ENCODE results near the gene ABCA12. TPM values are rescaled to one million over a fixed set of nuclear protein-coding genes. Genes with fewer than 3 reads are reported as not detected.

The ABCA12 gene
- total and polyA plus RNA-seq, 2 donors (not counting 3 experiments of a cell fraction or from before 2014, with no cell fraction given), result not detected

- DNase-seq (ENCODE audit: low read depth, low spot score), result peak; percentile 15
- no peaks in the 10 kb centered on the region for H3K36me3 ChIP-seq (ENCODE audit: control insufficient read depth in 2 of 2, extremely low read depth in 1 of 2, insufficient read depth in 2 of 2, low read length in 2 of 2)
- dilution Hi-C loops (cut with MboI; ENCODE audit: extremely low pct_ligation_motif_present, low sequenced_read_pairs) (no loop called here), intact Hi-C loops (cut with micrococcal nuclease) (no loop called here)
- BruUV-seq (replicated peaks), result TSS peak; percentile 62
- no peaks in the 10 kb centered on the region for H3K4me1 ChIP-seq (ENCODE audit: control insufficient read depth, extremely low read depth, insufficient read depth, low read length)
- H3K4me3 ChIP-seq (replicated peaks in 1 of 3; ENCODE audit: insufficient read depth in 1 of 3, low read depth in 1 of 3, low read length in 3 of 3), result no peak overlapping the region
- ChIA-PET CTCF (no interaction called here), POLR2A (no interaction called here)
- H3K9ac ChIP-seq (replicated peaks; ENCODE audit: extremely low read depth, insufficient read depth, low read length), result no peak overlapping the region
- H3K9me3 ChIP-seq (replicated peaks; ENCODE audit: control insufficient read depth, insufficient read depth, low read length), result no peaks in the 10 kb centered on the region
- no peak for FAIRE-seq
- H3K27me3 ChIP-seq (ENCODE audit: control insufficient read depth in 2 of 2, insufficient read depth in 2 of 2, low read length in 2 of 2), result peaks cover 0 to 2% of the 10 kb centered on the region in 2 experiments
- no peaks in the 10 kb centered on the region for H3K9me1 ChIP-seq (replicated peaks; ENCODE audit: control insufficient read depth, extremely low read depth, insufficient read depth, low read length)
- no peaks in the 10 kb centered on the region for H3K79me2 ChIP-seq (ENCODE audit: control insufficient read depth, insufficient read depth, low read length)
- no peak overlapping the region for H3K4me2 ChIP-seq (ENCODE audit: insufficient read depth, low read length)
- no peak overlapping the region for H2AFZ ChIP-seq (ENCODE audit: low read depth, low read length)
- TF ChIP-seq POLR2A (IDR thresholded peaks at IDR 0.05; ENCODE audit: low read depth, low read length) (no peak), MYC (IDR thresholded peaks at IDR 0.05; ENCODE audit: low read depth, low read length) (no peak), FOS (IDR thresholded peaks at IDR 0.05; ENCODE audit: borderline replicate concordance, insufficient read depth, low read length) (peak; percentile 27), POLR2AphosphoS5 (IDR thresholded peaks at IDR 0.05; ENCODE audit: insufficient read depth, low read depth, low read length) (no peak)
- TF ChIP-seq, protein P1, sequence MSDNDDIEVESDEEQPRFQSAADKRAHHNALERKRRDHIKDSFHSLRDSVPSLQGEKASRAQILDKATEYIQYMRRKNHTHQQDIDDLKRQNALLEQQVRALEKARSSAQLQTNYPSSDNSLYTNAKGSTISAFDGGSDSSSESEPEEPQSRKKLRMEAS (IDR thresholded peaks at IDR 0.05; ENCODE audit: insufficient read depth, insufficient read length), result no peak
- H4K20me1 ChIP-seq (replicated peaks; ENCODE audit: control insufficient read depth, extremely low read depth, insufficient read depth, low read length), result no peaks in the 10 kb centered on the region
- no peak overlapping the region for H3K27ac ChIP-seq (ENCODE audit: insufficient read depth, low read depth, low read length)
Measured at GRCh38 chr2:215137741-215138340, 585 bp downstream of the ABCA12 start.

DNA sequence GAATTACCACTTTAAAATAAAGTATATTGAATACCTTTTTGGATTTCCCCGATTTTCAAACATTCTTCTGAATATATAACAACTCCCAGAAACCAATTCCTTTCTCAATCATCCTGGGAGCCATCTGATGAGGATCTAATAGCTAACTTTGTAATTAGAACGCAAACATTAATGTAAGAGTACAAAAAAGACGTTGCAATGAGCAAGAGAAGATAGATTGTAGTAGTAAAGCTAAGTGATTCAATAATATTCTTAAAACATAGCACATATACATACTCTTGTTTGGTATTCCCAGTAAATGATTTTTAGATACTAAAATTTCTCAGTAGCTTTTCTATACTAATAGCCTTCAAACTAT is 1.1 kb downstream of the ABCA12 start:
- TF ChIP-seq POLR2AphosphoS5 (IDR thresholded peaks at IDR 0.05; ENCODE audit: insufficient read depth, low read depth, low read length) (no peak), JUN (IDR thresholded peaks at IDR 0.05; ENCODE audit: borderline replicate concordance, insufficient read depth, insufficient read length, low read depth) (no peak), GATA2 (IDR thresholded peaks at IDR 0.05; ENCODE audit: insufficient read depth, insufficient read length, low read depth, low read length) (no peak), EZH2 (IDR thresholded peaks at IDR 0.05; ENCODE audit: borderline replicate concordance, low read depth, low read length, severe bottlenecking) (no peak), MYC (IDR thresholded peaks at IDR 0.05; ENCODE audit: low read depth, low read length) (no peak), FOS (IDR thresholded peaks at IDR 0.05; ENCODE audit: borderline replicate concordance, insufficient read depth, low read length) (no peak), POLR2A (IDR thresholded peaks at IDR 0.05; ENCODE audit: low read depth, low read length) (no peak)
- TF ChIP-seq, protein P1 (IDR thresholded peaks at IDR 0.05; ENCODE audit: insufficient read depth, insufficient read length), result no peak
- TF ChIP-seq, protein P2, sequence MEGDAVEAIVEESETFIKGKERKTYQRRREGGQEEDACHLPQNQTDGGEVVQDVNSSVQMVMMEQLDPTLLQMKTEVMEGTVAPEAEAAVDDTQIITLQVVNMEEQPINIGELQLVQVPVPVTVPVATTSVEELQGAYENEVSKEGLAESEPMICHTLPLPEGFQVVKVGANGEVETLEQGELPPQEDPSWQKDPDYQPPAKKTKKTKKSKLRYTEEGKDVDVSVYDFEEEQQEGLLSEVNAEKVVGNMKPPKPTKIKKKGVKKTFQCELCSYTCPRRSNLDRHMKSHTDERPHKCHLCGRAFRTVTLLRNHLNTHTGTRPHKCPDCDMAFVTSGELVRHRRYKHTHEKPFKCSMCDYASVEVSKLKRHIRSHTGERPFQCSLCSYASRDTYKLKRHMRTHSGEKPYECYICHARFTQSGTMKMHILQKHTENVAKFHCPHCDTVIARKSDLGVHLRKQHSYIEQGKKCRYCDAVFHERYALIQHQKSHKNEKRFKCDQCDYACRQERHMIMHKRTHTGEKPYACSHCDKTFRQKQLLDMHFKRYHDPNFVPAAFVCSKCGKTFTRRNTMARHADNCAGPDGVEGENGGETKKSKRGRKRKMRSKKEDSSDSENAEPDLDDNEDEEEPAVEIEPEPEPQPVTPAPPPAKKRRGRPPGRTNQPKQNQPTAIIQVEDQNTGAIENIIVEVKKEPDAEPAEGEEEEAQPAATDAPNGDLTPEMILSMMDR (IDR thresholded peaks at IDR 0.05; ENCODE audit: extremely low read depth in 1 of 2, insufficient read depth in 1 of 2, low read depth in 1 of 2, low read length in 2 of 2), result no peak
- H2AFZ ChIP-seq (ENCODE audit: low read depth, low read length), result no peak overlapping the region

More for the DNA sequence above, 1.1 kb downstream of the ABCA12 start:
- no peaks in the 10 kb centered on the region for H3K4me1 ChIP-seq (ENCODE audit: control insufficient read depth, extremely low read depth, insufficient read depth, low read length)
- no peaks in the 10 kb centered on the region for H4K20me1 ChIP-seq (replicated peaks; ENCODE audit: control insufficient read depth, extremely low read depth, insufficient read depth, low read length)
- no peak overlapping the region for H3K4me3 ChIP-seq (replicated peaks in 1 of 3; ENCODE audit: insufficient read depth in 1 of 3, low read depth in 1 of 3, low read length in 3 of 3)
- ChIA-PET POLR2A (no interaction called here), CTCF (no interaction called here)
- H3K27ac ChIP-seq (ENCODE audit: insufficient read depth, low read depth, low read length), result no peak overlapping the region
- DNase-seq (ENCODE audit: low read depth, low spot score), result no peak
- no peak overlapping the region for H3K9ac ChIP-seq (replicated peaks; ENCODE audit: extremely low read depth, insufficient read depth, low read length)
- FAIRE-seq, result no peak
- intact Hi-C loops (cut with micrococcal nuclease), result no loop called here
- BruUV-seq (replicated peaks), result no TSS peak
- no peaks in the 10 kb centered on the region for H3K79me2 ChIP-seq (ENCODE audit: control insufficient read depth, insufficient read depth, low read length)
- dilution Hi-C loops (cut with MboI; ENCODE audit: extremely low pct_ligation_motif_present, low sequenced_read_pairs), result no loop called here
- no peaks in the 10 kb centered on the region for H3K9me1 ChIP-seq (replicated peaks; ENCODE audit: control insufficient read depth, extremely low read depth, insufficient read depth, low read length)
- no peak overlapping the region for H3K4me2 ChIP-seq (ENCODE audit: insufficient read depth, low read length)
- H3K9me3 ChIP-seq (replicated peaks; ENCODE audit: control insufficient read depth, insufficient read depth, low read length), result no peaks in the 10 kb centered on the region
- H3K36me3 ChIP-seq (ENCODE audit: control insufficient read depth in 2 of 2, extremely low read depth in 1 of 2, insufficient read depth in 2 of 2, low read length in 2 of 2), result no peaks in the 10 kb centered on the region
- peaks cover 0 to 2% of the 10 kb centered on the region in 2 experiments for H3K27me3 ChIP-seq (ENCODE audit: control insufficient read depth in 2 of 2, insufficient read depth in 2 of 2, low read length in 2 of 2)

Data from endothelial cell of umbilical vein (primary cell).